RWPE1 (cell line): ENCODE measurements around the gene POLE.

ENCODE experiments used
- CTCF ChIA-PET: fragments of 350-600 bp; sonication (Branson Sonifier 250); formaldehyde crosslinking; extraction: SDS; loops from one replicate; lab custom pipeline; 2021; lab: Yijun Ruan, JAX
- POLR2A ChIA-PET: fragments of 400-600 bp; formaldehyde crosslinking; extraction: SDS; loops from one replicate; lab custom pipeline; 2020; ENCODE audit warnings: antibody characterized with exemption; ENCODE audit not compliant: low non-redundant PET; lab: Yijun Ruan, JAX
- DNase-seq: peaks from one replicate; pipeline ENCODE4 v3.0.0; 2012; ENCODE audit warnings: low spot score
- H3K27ac ChIP-seq: fragments of 450-650 bp; 2 replicates; pipeline ENCODE4 v1.5.1; 2017
- TF ChIP-seq, protein P1 (sequence below): fragments of 450-650 bp; conservative IDR thresholded peaks from 2 replicates; pipeline ENCODE4 v1.5.1; 2017; ENCODE audit warnings: low read depth, mild to moderate bottlenecking

POLE gene

DNA sequence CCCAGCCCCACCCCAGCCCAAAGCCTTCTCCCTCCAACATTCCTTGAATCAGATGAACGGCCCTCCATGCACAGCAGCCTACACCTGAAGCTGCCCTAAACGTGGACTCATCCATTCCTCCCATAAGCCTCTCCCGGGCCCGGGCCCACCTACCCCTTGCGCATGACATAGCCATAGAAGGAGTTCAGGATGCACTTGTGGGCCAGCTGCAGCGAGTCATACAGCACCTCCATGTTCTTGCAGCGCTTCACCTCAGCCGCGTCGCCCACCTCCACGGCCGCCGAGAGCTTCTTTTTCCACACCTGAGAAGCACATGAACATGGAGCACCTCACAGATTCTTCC, 22.0 kb downstream of the POLE start:
- H3K27ac ChIP-seq = no peak overlapping the region
- ChIA-PET POLR2A (no interaction called here), CTCF (interaction anchor here (0.6 kb wide), 1 partner anchor 54 kb away, joined by 3 read pairs; no protein-coding TSS in a partner anchor)
- DNase-seq = no peak
- TF ChIP-seq, protein P1, sequence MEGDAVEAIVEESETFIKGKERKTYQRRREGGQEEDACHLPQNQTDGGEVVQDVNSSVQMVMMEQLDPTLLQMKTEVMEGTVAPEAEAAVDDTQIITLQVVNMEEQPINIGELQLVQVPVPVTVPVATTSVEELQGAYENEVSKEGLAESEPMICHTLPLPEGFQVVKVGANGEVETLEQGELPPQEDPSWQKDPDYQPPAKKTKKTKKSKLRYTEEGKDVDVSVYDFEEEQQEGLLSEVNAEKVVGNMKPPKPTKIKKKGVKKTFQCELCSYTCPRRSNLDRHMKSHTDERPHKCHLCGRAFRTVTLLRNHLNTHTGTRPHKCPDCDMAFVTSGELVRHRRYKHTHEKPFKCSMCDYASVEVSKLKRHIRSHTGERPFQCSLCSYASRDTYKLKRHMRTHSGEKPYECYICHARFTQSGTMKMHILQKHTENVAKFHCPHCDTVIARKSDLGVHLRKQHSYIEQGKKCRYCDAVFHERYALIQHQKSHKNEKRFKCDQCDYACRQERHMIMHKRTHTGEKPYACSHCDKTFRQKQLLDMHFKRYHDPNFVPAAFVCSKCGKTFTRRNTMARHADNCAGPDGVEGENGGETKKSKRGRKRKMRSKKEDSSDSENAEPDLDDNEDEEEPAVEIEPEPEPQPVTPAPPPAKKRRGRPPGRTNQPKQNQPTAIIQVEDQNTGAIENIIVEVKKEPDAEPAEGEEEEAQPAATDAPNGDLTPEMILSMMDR = no peak

DNA sequence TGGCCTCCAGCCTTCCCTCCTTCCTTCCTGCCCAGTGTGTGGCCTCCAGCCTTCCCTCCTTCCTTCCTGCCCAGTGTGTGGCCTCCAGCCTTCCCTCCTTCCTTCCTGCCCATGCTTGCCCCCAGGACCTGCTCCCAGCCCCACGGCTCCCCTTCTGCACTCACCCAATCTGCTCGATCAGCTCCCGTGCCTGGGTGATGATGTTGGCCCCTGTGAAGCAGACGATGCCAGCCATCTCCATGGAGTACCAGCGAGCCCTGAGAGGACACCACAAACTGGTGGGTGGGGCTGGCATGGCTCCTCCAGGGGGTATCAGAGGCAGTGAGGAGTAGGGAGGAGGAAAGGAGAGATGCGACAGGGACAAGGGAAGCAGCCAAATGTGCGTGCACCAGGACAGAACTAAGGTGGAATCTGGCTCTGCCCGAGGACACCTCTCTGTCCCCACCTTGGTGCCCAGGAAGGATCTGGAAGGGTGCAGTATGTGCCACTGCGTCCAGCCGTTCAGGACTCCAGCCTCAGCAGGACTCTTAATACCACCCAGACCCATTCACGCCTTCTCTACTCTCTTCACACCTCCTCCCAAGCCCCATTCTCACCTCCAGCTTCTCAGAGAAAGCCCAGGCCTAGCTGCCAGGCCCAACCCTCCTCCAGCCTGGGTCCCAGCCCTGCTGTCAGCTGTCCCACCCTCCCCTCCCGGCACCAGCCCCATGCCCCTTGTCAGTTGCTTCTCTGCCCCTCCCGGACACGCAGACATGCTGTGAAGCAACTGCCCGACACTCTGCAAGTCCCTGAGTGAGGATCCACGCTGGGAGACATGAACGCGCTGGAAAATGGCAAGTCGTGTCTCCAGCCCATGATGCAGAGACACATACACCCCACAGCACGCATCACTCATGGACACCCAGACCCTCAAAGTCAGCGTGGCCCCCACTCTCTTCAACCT, 22.7 kb downstream of the POLE start:
- POLR2A ChIA-PET = no interaction called here
- no peak for DNase-seq
- no peak overlapping the region; the same call in 1 of the 2 replicates for H3K27ac ChIP-seq
- TF ChIP-seq, protein P1 = no peak
- CTCF ChIA-PET = interaction anchor here (0.6 kb wide), 1 partner anchor 98 kb away, joined by 4 read pairs; no protein-coding TSS in a partner anchor

DNA sequence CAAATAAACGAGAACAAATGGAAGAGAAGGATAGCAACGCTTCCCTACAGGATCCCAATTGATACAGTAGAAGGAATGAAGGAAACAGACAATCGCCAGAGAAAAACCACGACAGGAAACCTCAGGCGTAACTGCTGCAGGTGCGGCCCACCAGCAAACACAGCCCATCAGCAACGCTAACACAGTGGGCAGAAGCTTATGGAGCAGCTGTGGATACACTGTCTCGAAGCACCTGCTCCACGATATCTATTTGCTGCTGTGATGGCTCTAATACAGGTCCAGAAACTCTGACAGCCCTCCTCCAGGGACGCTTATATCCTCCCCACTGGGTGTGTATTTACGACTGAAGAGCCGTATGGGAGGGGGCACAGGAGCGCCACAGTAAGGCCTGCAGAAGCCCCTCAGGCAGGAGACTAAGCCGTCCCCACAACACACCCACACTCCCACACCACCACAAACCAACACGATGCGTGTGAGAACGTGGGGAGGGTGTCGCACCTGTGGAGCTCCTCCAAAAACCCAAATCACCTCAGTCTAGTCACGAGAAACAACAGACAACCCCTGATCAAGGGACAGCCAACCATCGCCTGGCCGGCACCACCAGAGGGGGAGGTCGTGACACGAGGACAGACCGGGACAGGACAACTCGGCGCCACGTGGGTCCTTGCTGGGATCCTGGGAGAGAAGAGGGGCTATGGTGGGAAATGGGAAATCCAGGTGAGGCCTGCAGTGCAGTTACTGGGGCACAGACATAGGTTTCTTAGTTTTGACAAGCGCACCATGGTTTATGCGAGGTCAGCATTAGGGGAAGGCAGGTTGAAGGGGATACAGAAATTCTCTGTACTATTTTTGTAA, 24.0 kb downstream of the POLE start:
- TF ChIP-seq, protein P1 = no peak
- DNase-seq = no peak
- ChIA-PET POLR2A (no interaction called here), CTCF (interaction anchor here (0.6 kb wide), 1 partner anchor 100 kb away, joined by 4 read pairs; no protein-coding TSS in a partner anchor)
- H3K27ac ChIP-seq = no peak overlapping the region

DNA sequence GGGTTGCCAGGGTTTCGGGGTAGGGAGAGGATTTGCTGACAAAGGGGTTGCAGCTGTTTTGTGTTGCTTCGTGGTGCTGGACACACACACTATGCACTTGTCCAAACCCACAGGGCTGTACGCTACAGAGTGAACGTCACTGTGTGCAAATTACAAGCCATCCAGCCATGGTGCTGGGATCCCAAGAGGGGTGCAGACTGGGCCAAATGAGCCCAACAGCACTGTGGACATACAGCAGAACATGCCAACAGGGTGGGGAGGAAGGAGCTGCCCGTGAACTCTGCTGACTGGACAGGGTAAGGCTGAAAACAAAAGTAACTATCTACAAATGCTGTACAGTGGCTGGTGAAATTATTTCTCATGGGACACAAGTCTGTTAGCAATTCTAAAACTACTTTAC, 25.2 kb downstream of the POLE start:
- ChIA-PET POLR2A (no interaction called here), CTCF (no interaction called here)
- TF ChIP-seq, protein P1 = no peak
- no peak overlapping the region for H3K27ac ChIP-seq
- DNase-seq = no peak

DNA sequence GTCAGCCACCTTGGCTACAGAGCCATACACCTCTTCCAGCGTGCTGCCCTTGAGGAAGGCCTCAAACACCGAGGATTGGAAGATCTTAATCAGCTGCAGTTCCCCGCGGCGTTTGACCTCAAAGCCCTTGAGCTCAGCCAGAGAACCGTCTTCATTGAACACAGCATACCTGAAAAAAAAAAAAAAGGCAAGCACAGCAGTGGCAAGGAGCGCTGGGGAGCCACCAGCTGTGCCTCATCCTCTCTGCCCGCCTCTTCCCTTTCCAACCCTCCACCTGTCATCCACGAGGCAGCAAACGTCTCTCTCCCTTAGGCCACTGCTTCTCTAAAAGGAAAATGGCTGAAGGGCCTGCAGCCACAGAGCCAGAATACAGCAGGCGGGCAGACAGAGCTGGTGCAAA, 26.1 kb downstream of the POLE start:
- H3K27ac ChIP-seq = no peak overlapping the region
- CTCF ChIA-PET = no interaction called here
- DNase-seq = no peak
- POLR2A ChIA-PET = interaction anchor here (0.5 kb wide), 1 partner anchor 44 kb away, joined by 8 read pairs; no protein-coding TSS in a partner anchor
- TF ChIP-seq, protein P1 = no peak

DNA sequence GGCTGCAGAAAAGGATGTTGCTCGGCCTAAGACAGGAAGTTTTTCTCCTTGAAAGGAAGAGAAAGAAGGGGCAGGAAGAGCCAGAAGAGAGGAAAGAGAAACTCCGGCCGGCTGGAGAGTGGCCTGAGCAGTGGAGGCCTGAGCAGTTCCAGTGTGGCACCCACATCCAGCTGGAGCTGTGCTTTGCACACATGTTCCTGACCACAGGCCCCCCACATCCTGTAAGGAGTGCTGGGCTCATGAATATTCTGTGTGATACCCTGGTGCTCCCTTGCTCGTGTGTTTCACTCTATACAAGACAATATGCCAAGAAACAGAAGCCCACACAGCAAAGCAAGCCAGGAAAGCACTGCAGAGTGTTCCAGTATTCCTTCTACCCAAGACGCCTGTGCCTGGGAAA, 27.1 kb downstream of the POLE start:
- H3K27ac ChIP-seq = no peak overlapping the region
- ChIA-PET CTCF (no interaction called here), POLR2A (no interaction called here)
- TF ChIP-seq, protein P1 = no peak
- DNase-seq = no peak
